LNCaP clone FGC (cell line): ENCODE data around the gene NOTCH1.
"Not testable (repeated sequence)": the region's sequence is repeated elsewhere in the genome, so short reads cannot be mapped to it uniquely, and the experiment has no call there.

ENCODE experiments used
- DNase-seq: peaks from one replicate; pipeline ENCODE4 v3.0.0-alpha.2; 2011; ENCODE audit warnings: low read depth
- H3K4me3 ChIP-seq: 2 replicates; pipeline ENCODE4 v1.5.1; 2011; ENCODE audit warnings: mild to moderate bottlenecking, low read depth, low read length, control low read depth
- CTCF ChIP-seq: IDR thresholded peaks from 2 replicates; pipeline ENCODE4 v1.5.1; 2012; ENCODE audit warnings: mild to moderate bottlenecking; ENCODE audit not compliant: control insufficient read depth, insufficient read depth; ENCODE audit errors: extremely low read depth

NOTCH1 gene

GRCh38 chr9:136577941-136578625 lies 32.2 kb upstream of the NOTCH1 start:
- no peak overlapping the region for H3K4me3 ChIP-seq
- no peak for TF ChIP-seq CTCF

GRCh38 chr9:136576269-136576626 lies 30.4 kb upstream of the NOTCH1 start:
- peak; percentile 39 for DNase-seq
- no peak overlapping the region for H3K4me3 ChIP-seq
- TF ChIP-seq CTCF: no peak

More at GRCh38 chr9:136577941-136578625, 32.2 kb upstream of the NOTCH1 start:
- no peak for DNase-seq

GRCh38 chr9:136575626-136576268 lies 29.9 kb upstream of the NOTCH1 start:
- no peak for TF ChIP-seq CTCF
- H3K4me3 ChIP-seq: no peak overlapping the region
- no peak for DNase-seq

- DNase-seq, H3K4me3 ChIP-seq: not testable (repeated sequence)
Observed at GRCh38 chr9:136574606-136575005, 28.8 kb upstream of the NOTCH1 start.

- no peak for DNase-seq
- no peak overlapping the region for H3K4me3 ChIP-seq
- TF ChIP-seq CTCF: no peak
Observed at GRCh38 chr9:136572828-136573625, 27.2 kb upstream of the NOTCH1 start.

- TF ChIP-seq CTCF: no peak
- no peak overlapping the region for H3K4me3 ChIP-seq
- no peak for DNase-seq
Observed at GRCh38 chr9:136572003-136572827, 26.4 kb upstream of the NOTCH1 start.
